GM19099 (cell line): ENCODE results near the gene GLOD4.
A peak's percentile ranks its signal among the peaks of the same experiment; 100 is the strongest.

ENCODE experiments used
- POLR2A ChIP-seq: IDR thresholded peaks from 3 replicates; pipeline ENCODE4 v1.6.1; 2011; ENCODE audit warnings: low read depth; ENCODE audit not compliant: insufficient read length; ENCODE audit errors: extremely low read depth

The GLOD4 gene

GRCh38 chr17:751269-752001, 30.6 kb downstream of the GLOD4 start:
- no peak for TF ChIP-seq POLR2A

DNA sequence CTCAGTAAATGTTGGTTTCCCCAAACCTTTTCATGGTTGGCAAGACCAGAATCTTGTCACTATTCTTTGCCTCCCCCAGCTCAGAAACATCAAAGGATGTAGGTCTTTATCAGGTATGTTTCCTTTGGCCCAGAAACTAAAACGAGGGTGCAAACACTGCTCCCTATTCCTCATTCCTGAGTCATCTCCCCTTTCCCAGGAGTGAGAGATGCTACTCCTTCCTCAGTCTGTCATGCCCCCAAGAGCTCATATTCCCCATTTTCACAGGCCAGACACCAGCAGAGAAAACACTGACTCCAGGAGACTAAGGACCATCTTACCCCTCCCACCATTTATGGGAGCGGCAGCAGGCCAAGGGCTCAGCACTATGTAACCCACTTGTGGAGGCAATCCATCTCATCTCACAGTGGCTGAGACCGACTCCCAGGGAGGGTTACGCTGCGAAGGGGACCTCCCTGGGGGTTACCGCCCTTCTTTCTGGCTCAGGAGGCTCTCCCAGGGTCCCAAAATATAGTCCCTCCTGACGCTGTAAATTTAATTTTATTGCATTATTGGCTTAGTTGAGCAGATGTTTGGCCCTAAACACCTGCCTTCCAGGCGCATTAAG, 31.5 kb downstream of the GLOD4 start:
- no peak for TF ChIP-seq POLR2A

- no peak for TF ChIP-seq POLR2A
These were observed 35.1 kb downstream of the GLOD4 start for GRCh38 chr17:746783-747629.

DNA sequence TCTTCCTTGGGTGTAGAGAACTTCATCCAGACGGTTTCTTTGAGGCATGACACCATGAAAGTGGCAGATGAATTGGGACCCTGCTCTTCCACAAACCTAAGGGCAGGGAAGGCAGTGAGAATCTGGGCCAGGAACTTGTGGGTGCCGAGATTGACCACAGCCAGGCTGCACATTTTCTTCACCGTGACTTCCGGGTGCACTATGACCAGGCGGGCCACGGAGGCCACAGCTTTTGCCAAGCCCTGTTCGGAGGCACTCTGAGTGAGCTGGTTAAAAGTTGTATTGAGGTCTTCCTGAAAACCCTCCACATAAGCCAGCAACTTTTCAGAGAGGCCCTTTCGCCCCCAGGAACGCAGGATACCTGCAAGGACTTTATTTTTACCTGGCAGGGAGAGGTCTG, 35.9 kb downstream of the GLOD4 start:
- no peak for TF ChIP-seq POLR2A

- TF ChIP-seq POLR2A = no peak
These were observed 36.7 kb downstream of the GLOD4 start for GRCh38 chr17:745406-745805.

DNA sequence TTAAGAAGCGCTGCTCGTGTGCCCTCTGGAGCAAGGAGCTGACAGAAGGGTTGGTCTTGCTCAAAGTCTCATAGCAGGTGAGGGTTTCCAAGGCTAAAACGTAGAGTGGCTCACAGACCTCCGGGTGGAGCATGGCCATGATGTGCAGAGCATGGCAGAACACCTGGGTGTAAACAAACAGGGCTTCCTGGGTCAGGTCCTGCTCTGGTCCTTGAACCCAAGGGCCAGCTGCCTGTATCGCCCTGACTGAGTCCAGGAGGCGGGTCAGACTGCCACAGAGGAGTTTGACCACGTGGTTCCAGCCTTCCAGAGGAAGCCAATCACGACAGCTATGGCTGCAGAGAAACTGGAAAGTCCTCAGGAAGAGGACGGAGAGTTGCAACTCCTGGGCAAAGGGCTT, 37.1 kb downstream of the GLOD4 start:
- TF ChIP-seq POLR2A = no peak

- TF ChIP-seq POLR2A = no peak
These were observed 38.9 kb downstream of the GLOD4 start for GRCh38 chr17:743139-743538.

- no peak for TF ChIP-seq POLR2A
These were observed 39.8 kb downstream of the GLOD4 start for GRCh38 chr17:742147-742793.

- TF ChIP-seq POLR2A = peak; percentile 30
These were observed 41.7 kb downstream of the GLOD4 start for GRCh38 chr17:740240-741017.

GRCh38 chr17:737561-738113, 44.4 kb downstream of the GLOD4 start:
- no peak for TF ChIP-seq POLR2A

- no peak for TF ChIP-seq POLR2A
These were observed 48.3 kb downstream of the GLOD4 start for GRCh38 chr17:733743-734142.

DNA sequence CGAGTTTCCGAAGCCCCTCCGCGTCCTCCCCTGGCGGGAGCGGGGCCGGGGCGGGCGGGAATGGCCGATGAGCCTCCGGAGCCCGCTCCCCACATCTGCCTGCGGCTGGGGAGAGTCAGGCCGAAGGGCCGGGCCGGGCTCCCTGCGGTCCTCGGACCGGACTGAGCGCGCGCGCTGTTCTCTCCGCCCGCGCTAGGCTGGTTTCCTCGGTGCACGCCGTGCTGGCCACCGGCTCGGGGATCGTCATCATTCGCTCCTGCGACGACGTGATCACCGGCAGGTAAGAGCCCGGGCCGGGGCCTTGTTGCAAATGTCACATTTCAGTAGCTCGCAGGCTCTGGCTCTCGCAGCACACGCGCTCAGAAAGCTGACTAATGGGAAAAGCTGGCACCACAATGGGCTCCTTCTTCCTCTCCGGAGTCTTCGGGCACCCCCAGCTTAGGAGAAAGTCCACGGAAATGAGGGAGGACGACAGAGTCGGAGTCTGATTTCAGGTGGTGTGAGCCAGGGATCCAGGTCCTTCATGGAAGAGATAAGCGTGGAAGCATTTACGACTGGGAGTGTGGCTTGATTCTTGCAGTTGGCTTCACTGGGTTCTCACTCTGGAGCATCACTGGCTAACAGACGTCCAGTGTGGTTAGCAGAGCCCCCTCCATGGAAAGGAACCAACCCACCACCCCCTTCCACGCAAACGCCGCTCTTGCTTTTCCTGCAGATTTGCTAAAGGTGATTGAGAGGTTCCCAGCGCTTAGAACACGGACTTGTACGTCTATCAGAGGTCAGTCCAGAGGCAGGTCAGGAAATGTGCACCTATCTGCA, 49.0 kb downstream of the GLOD4 start:
- TF ChIP-seq POLR2A = no peak
